NCI-H146 treated with DMSO at 0.1 percent for 48 hours (cell line): ENCODE data around the gene H2BK1.

ENCODE experiments used
- DNase-seq: peaks from one replicate; lab custom pipeline; 2025; ENCODE audit not compliant: unreplicated experiment; lab: John Stamatoyannopoulos, UW

H2BK1 gene

GRCh38 chr7:151232917-151233701 lies 22.8 kb upstream of the H2BK1 start:
- DNase-seq = no peak

GRCh38 chr7:151232091-151232916 lies 22.0 kb upstream of the H2BK1 start, which contains the start of gene CHPF2:
Gene CHPF2, plus strand, starts transcription at chr7:151232483. Its CDS starts 1,529 bp downstream, at chr7:151234012.
- DNase-seq = peak; percentile 45

- no peak for DNase-seq
Observed at GRCh38 chr7:151231080-151231479, 20.8 kb upstream of the H2BK1 start.

- DNase-seq = no peak
Observed at GRCh38 chr7:151229249-151229648, 19.0 kb upstream of the H2BK1 start.

- no peak for DNase-seq
Observed at GRCh38 chr7:151228024-151228866, 18.0 kb upstream of the H2BK1 start.

- DNase-seq = peak; percentile 91
Observed at GRCh38 chr7:151226875-151227782, 16.8 kb upstream of the H2BK1 start, which contains the start of gene ABCF2. Gene ABCF2, minus strand, starts transcription at chr7:151227205. Its CDS starts 747 bp downstream, at chr7:151226458.

- DNase-seq = no peak
Observed at GRCh38 chr7:151226560-151226874, 16.2 kb upstream of the H2BK1 start.

GRCh38 chr7:151225948-151226510 lies 15.7 kb upstream of the H2BK1 start:
- DNase-seq = no peak

GRCh38 chr7:151223728-151224127 lies 13.4 kb upstream of the H2BK1 start:
- no peak for DNase-seq

- DNase-seq = no peak
Observed at GRCh38 chr7:151218170-151218569, 7.9 kb upstream of the H2BK1 start.

GRCh38 chr7:151215396-151215795 lies 5.1 kb upstream of the H2BK1 start:
- DNase-seq = no peak

GRCh38 chr7:151213826-151214225 lies 3.5 kb upstream of the H2BK1 start:
- no peak for DNase-seq

GRCh38 chr7:151212626-151213025 lies 2.3 kb upstream of the H2BK1 start:
- DNase-seq = no peak

GRCh38 chr7:151211155-151211772 lies 976 bp upstream of the H2BK1 start:
- DNase-seq = no peak

- DNase-seq = no peak
Observed at GRCh38 chr7:151209588-151209987, 700 bp downstream of the H2BK1 start.

- no peak for DNase-seq
Observed at GRCh38 chr7:151208253-151208862, 1.9 kb downstream of the H2BK1 start.

GRCh38 chr7:151207804-151208203 lies 2.5 kb downstream of the H2BK1 start:
- DNase-seq = no peak

GRCh38 chr7:151207315-151207714 lies 3.0 kb downstream of the H2BK1 start:
- no peak for DNase-seq

GRCh38 chr7:151206914-151207313 lies 3.4 kb downstream of the H2BK1 start:
- no peak for DNase-seq
